ENCODE results near the gene CRISPLD2.

DNA sequence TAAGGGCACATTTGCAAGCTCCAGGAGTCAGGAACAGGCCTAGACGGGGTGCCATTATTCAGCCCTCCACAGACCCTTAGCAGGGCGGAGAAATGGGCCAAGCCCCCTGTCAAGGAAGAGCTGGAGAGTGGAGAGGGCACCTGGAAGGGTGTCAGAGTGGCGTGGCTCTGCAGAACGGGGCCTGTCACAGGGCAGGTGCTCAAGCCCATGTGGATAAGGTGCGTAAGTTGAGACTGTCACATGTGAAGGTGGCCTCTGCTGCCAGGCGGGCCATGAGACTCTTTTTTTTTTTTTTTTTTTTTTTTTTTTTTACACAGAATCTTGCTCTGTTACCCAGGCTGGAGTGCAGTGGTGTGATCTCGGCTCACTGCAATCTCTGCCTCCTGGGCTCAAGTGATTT, 12.0 kb upstream of the CRISPLD2 start:
- TF ChIP-seq, protein P1, sequence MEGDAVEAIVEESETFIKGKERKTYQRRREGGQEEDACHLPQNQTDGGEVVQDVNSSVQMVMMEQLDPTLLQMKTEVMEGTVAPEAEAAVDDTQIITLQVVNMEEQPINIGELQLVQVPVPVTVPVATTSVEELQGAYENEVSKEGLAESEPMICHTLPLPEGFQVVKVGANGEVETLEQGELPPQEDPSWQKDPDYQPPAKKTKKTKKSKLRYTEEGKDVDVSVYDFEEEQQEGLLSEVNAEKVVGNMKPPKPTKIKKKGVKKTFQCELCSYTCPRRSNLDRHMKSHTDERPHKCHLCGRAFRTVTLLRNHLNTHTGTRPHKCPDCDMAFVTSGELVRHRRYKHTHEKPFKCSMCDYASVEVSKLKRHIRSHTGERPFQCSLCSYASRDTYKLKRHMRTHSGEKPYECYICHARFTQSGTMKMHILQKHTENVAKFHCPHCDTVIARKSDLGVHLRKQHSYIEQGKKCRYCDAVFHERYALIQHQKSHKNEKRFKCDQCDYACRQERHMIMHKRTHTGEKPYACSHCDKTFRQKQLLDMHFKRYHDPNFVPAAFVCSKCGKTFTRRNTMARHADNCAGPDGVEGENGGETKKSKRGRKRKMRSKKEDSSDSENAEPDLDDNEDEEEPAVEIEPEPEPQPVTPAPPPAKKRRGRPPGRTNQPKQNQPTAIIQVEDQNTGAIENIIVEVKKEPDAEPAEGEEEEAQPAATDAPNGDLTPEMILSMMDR (conservative IDR thresholded peaks at IDR 0.05; ENCODE audit: low read length) = no peak
- TF ChIP-seq EZH2phosphoT487 (IDR thresholded peaks at IDR 0.05; ENCODE audit: borderline replicate concordance) = no peak

Measured in Loucy (cell line).